Erythroblast (primary cell): ENCODE results near the gene GPR27.

ENCODE experiments used
- GATA1 ChIP-seq: IDR thresholded peaks from 2 replicates; pipeline ENCODE4 v1.6.1; 2011; ENCODE audit warnings: low read depth, mild to moderate bottlenecking, control low read depth, low read length, moderate library complexity
- POLR2A ChIP-seq: IDR thresholded peaks from 2 replicates; pipeline ENCODE4 v1.6.1; 2011; ENCODE audit warnings: mild to moderate bottlenecking, low read length

GRCh38 chr3:71803248-71803647 lies 49.6 kb downstream of the GPR27 start:
- no peak for TF ChIP-seq POLR2A
- no peak for TF ChIP-seq GATA1
